ENCODE measurements around the gene SLC29A4. TPM values are rescaled to one million over a fixed set of nuclear protein-coding genes. Genes with fewer than 3 reads are reported as not detected.

Gene SLC29A4
- total RNA-seq, 2 experiments from 2014 or later = 0.39 to 1.1 TPM

- no peaks in the 10 kb centered on the region for H3K9me3 Mint-ChIP-seq
- ChIA-PET CTCF (no interaction called here), POLR2A (no interaction called here)
- Histone ChIP-seq H3K27ac (ENCODE audit: low read depth in 1 of 2, low read length in 2 of 2) (no peak overlapping the region), H3K4me3 (ENCODE audit: low read length) (no peak overlapping the region), H3K36me3 (ENCODE audit: insufficient read depth, low read length) (no peaks in the 10 kb centered on the region), H3K4me1 (ENCODE audit: insufficient read depth, low read length) (peaks cover 19% of the 10 kb centered on the region), H3K9me3 (ENCODE audit: control insufficient read depth in 1 of 2, insufficient read depth in 1 of 2, low read length in 2 of 2) (peaks cover 0 to 3% of the 10 kb centered on the region in 2 experiments), H3K27me3 (ENCODE audit: control insufficient read depth in 1 of 2, insufficient read depth in 2 of 2, low read length in 2 of 2) (peaks cover 0 to 8% of the 10 kb centered on the region in 2 experiments)
- H3K4me3 Mint-ChIP-seq = no peak overlapping the region
- H3K27me3 Mint-ChIP-seq = peaks cover 13% of the 10 kb centered on the region
- TF ChIP-seq CTCF (IDR thresholded peaks at IDR 0.05) = no peak
- peaks cover 16% of the 10 kb centered on the region for H3K4me1 Mint-ChIP-seq (ENCODE audit: low read depth)
- ATAC-seq (ENCODE audit: poor library complexity) (no peak), DNase-seq (peak in 3 of 14 experiments; percentile 13 to 50 (median 41))
- H3K36me3 Mint-ChIP-seq (ENCODE audit: low read depth) = no peaks in the 10 kb centered on the region
- no peak overlapping the region for H3K27ac Mint-ChIP-seq
- intact Hi-C loops (cut with DNase I, micrococcal nuclease) = no loop called here
Measured at GRCh38 chr7:5237286-5237685, 45.5 kb upstream of the SLC29A4 start.

- ChIA-PET CTCF (no interaction called here), POLR2A (no interaction called here)
- Mint-ChIP-seq H3K27me3 (peaks cover 13% of the 10 kb centered on the region), H3K36me3 (ENCODE audit: low read depth) (no peaks in the 10 kb centered on the region), H3K9me3 (no peaks in the 10 kb centered on the region), H3K4me3 (no peak overlapping the region), H3K27ac (no peak overlapping the region), H3K4me1 (ENCODE audit: low read depth) (peaks cover 11% of the 10 kb centered on the region)
- H3K27me3 ChIP-seq (ENCODE audit: control insufficient read depth in 1 of 2, insufficient read depth in 2 of 2, low read length in 2 of 2) = peaks cover 0 to 8% of the 10 kb centered on the region in 2 experiments
- H3K27ac ChIP-seq (ENCODE audit: low read depth in 1 of 2, low read length in 2 of 2) = no peak overlapping the region
- intact Hi-C loops (cut with DNase I, micrococcal nuclease) = no loop called here
- H3K36me3 ChIP-seq (ENCODE audit: insufficient read depth, low read length) = no peaks in the 10 kb centered on the region
- H3K9me3 ChIP-seq (ENCODE audit: control insufficient read depth in 1 of 2, insufficient read depth in 1 of 2, low read length in 2 of 2) = peaks cover 0 to 3% of the 10 kb centered on the region in 2 experiments
- ATAC-seq (ENCODE audit: poor library complexity) (no peak), DNase-seq (no peak)
- no peak for TF ChIP-seq CTCF (IDR thresholded peaks at IDR 0.05)
- no peak overlapping the region for H3K4me3 ChIP-seq (ENCODE audit: low read length)
- H3K4me1 ChIP-seq (ENCODE audit: insufficient read depth, low read length) = peaks cover 16% of the 10 kb centered on the region
Measured at GRCh38 chr7:5238500-5238899, 44.2 kb upstream of the SLC29A4 start.

GRCh38 chr7:5243261-5243660 is 39.5 kb upstream of the SLC29A4 start:
- Mint-ChIP-seq H3K27ac (no peak overlapping the region), H3K36me3 (ENCODE audit: low read depth) (no peaks in the 10 kb centered on the region), H3K4me3 (no peak overlapping the region), H3K9me3 (no peaks in the 10 kb centered on the region), H3K27me3 (peaks cover 13% of the 10 kb centered on the region), H3K4me1 (ENCODE audit: low read depth) (peaks cover 11% of the 10 kb centered on the region)
- peaks cover 0 to 3% of the 10 kb centered on the region in 2 experiments for H3K9me3 ChIP-seq (ENCODE audit: control insufficient read depth in 1 of 2, insufficient read depth in 1 of 2, low read length in 2 of 2)
- no peak overlapping the region for H3K4me3 ChIP-seq (ENCODE audit: low read length)
- no peaks in the 10 kb centered on the region for H3K36me3 ChIP-seq (ENCODE audit: insufficient read depth, low read length)
- H3K27ac ChIP-seq (ENCODE audit: low read depth in 1 of 2, low read length in 2 of 2) = no peak overlapping the region
- H3K4me1 ChIP-seq (ENCODE audit: insufficient read depth, low read length) = peaks cover 16% of the 10 kb centered on the region
- intact Hi-C loops (cut with DNase I, micrococcal nuclease) = loop anchor here in 1 of 2 experiments (5.0 kb wide), 1 partner anchor 124 kb away; no protein-coding TSS in a partner anchor
- ATAC-seq (ENCODE audit: poor library complexity) (no peak), DNase-seq (no peak)
- peaks cover 0 to 6% of the 10 kb centered on the region in 2 experiments for H3K27me3 ChIP-seq (ENCODE audit: control insufficient read depth in 1 of 2, insufficient read depth in 2 of 2, low read length in 2 of 2)
- POLR2A ChIA-PET = no interaction called here
- CTCF ChIA-PET = no interaction called here
- TF ChIP-seq CTCF (IDR thresholded peaks at IDR 0.05) = no peak
